Activated CD4-positive, alpha-beta memory T cell treated with anti-CD3 and anti-CD28 coated beads for 36 hours (primary cell): ENCODE measurements around the gene ARFGAP2. TPM values are rescaled to one million over a fixed set of nuclear protein-coding genes. Genes with fewer than 3 reads are reported as not detected.

Experiments used
- CTCF ChIA-PET: fragments of 350-600 bp; sonication (Branson Sonifier 250); formaldehyde crosslinking; loops from one replicate; lab custom pipeline; 2021; ENCODE audit warnings: antibody characterized with exemption, inconsistent platforms; lab: Charles Lee
- POLR2A ChIA-PET: fragments of 350-600 bp; sonication (Branson Sonifier 250); formaldehyde crosslinking; loops from one replicate; lab custom pipeline; 2021; ENCODE audit warnings: antibody characterized with exemption; lab: Charles Lee
- DNase-seq: peaks from one replicate; pipeline ENCODE4 v3.0.0-alpha.2; 2020
- H3K27ac Mint-ChIP-seq: one replicate; pipeline ENCODE4 v1.8.0; 2021; ENCODE audit warnings: mixed read lengths
- H3K27me3 Mint-ChIP-seq: one replicate; pipeline ENCODE4 v1.8.0; 2021; ENCODE audit warnings: mixed read lengths
- H3K36me3 Mint-ChIP-seq: one replicate; pipeline ENCODE4 v1.8.0; 2021; ENCODE audit warnings: mixed read lengths
- H3K4me1 Mint-ChIP-seq: one replicate; pipeline ENCODE4 v1.8.0; 2021; ENCODE audit warnings: low read depth, mixed read lengths
- H3K4me3 Mint-ChIP-seq: one replicate; pipeline ENCODE4 v1.8.0; 2021; ENCODE audit warnings: mild to moderate bottlenecking, mixed read lengths
- H3K9me3 Mint-ChIP-seq: one replicate; pipeline ENCODE4 v1.8.0; 2021; ENCODE audit warnings: mixed read lengths
- intact Hi-C: fragments of 100-400 bp; cut with micrococcal nuclease; formaldehyde crosslinking; loops from one replicate; pipeline ENCODE4 v1.15.1; 2023
- total RNA-seq, 2 experiments: library from RNA; stranded (reverse); gene quantifications; one replicate each; pipeline ENCODE4 v1.2.3, GENCODE V29; 2021

ARFGAP2 gene
- total RNA-seq, 2 experiments from 2014 or later, result 66.5 to 66.6 TPM

DNA sequence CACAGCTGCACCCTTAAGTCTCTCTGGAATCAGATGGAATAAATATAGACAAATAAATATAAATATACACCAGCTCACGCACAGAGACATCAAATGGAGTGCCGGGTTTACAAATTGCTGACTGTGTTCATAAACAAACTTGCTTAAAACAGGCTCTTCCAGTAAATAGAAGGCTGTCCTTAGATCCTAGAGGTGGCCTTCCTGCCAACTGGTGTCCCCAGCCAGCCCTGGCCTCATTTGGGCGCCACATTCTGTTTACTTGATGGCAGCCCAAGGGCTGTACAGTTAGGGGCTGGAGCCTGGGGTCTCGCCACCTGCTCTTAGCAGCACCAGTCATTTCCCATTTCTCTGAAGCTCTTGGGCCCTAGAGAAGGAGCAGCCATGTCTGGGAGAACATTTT, 20.8 kb downstream of the ARFGAP2 start:
- H3K27ac Mint-ChIP-seq, result no peak overlapping the region
- POLR2A ChIA-PET, result no interaction called here
- intact Hi-C loops, result no loop called here
- H3K36me3 Mint-ChIP-seq, result no peaks in the 10 kb centered on the region
- H3K27me3 Mint-ChIP-seq, result no peaks in the 10 kb centered on the region
- CTCF ChIA-PET, result interaction anchor here (0.9 to 1.3 kb wide), 2 partner anchors 10 to 261 kb away, joined by 3 to 4 read pairs; no protein-coding TSS in a partner anchor
- DNase-seq, result no peak
- H3K9me3 Mint-ChIP-seq, result no peaks in the 10 kb centered on the region
- H3K4me1 Mint-ChIP-seq, result peaks cover 26% of the 10 kb centered on the region
- no peak overlapping the region for H3K4me3 Mint-ChIP-seq

DNA sequence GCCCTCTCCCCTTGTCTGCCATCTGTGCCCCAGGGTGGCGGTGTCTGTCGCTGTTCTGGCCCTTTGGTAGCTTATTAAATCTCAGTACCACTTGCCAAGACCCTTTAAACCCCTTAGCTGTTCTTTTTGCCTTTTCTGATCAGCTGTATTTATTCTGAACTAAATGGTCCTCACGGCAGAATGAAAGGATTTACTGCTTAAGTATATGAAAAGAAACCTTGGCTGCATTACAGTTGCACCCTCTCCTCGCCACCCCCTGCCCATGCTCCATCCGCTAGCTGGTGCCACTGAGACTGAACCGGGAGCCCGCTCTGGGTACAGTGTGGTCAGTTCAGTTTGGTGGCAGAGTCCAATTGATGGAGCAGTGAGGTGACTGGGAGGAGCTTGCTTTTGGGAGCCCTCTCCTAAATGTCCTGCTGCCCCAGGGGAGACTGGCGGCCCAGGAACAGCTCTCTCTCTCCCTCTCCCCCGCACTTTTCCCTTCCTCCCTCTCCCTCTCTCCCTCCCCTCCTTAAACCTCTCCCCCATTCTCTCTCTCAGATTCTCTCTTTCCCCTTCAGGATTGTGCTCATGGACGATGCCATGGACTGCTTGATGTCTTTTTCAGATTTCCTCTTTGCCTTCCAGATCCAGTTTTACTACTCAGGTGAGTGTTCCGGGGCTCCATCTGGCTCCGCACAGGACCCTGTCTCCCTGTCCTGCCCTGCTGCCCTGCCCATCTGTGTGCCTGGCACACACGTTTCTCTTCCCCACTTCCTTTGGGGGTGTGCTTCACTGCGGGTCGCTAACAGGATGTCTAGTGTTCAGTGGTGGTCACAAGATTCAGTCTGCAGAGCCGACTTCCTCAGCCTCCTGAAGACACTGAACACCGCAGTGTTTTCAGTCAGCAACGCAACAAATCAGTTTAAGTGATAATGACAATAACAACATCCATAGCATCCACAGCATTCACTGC, 21.8 kb downstream of the ARFGAP2 start:
- Mint-ChIP-seq H3K27me3 (no peaks in the 10 kb centered on the region), H3K27ac (no peak overlapping the region), H3K4me1 (peaks cover 26% of the 10 kb centered on the region), H3K9me3 (no peaks in the 10 kb centered on the region), H3K4me3 (no peak overlapping the region), H3K36me3 (no peaks in the 10 kb centered on the region)
- intact Hi-C loops, result no loop called here
- ChIA-PET CTCF (interaction anchor here (0.6 to 3.9 kb wide), 9 partner anchors 8 to 274 kb away, joined by 3 to 44 read pairs (median 7); partner anchors contain the start of gene LRP4), POLR2A (interaction anchor here (1.1 kb wide), 1 partner anchor 17 kb away, joined by 3 read pairs; no protein-coding TSS in a partner anchor)
- peak; percentile 25 for DNase-seq

DNA sequence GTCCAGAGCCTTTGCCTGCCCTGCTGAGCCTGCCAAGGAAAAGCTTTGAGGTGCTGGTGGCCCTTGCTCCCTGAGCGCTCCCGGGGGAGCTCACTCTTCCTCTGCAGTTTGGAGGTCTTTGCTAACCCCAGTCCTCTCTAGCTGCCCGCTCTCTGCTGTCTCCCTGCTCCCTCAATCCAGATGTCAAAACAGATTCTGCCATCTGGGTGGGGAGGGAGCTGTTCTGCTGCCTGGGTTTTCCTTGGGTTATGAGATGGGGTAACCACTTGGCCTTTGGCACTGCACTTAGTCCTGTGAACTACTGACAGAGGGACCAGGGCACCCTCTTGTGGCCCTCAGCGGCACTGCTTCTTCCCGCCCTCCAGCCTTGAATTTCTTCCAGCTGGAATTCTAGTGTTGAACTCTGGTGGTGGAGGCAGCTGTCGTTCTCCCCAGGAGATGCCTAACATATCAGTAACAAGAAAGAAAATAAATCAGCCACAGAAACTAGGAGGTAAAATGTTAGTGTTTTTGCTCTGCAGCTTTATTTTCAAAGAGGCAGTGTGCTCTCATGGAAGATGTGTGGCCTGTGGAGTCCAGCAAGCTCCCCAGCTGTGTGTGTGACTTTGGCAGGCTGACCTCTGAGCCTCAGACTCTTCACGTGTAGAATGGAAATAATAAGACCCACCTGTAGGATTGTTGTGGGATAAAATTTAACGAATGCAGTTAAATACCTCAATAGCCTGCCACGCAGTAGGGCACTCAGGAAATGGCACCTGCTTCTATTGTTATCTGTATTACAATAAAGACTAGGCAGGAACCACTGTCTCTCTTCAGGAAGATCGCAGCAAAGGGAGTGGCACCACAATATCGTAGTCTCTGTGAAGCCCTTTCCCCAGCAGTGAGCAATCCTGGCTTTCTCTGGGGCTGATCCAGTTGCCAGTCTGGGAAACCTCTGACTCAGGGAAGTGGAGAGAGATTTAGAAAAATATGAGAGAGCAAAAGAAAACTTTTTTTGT, 23.4 kb downstream of the ARFGAP2 start:
- H3K27ac Mint-ChIP-seq, result no peak overlapping the region
- ChIA-PET CTCF (interaction anchor here (0.6 to 3.9 kb wide), 49 partner anchors 8 to 592 kb away, joined by 3 to 44 read pairs (median 5); partner anchors contain the start of genes ARFGAP2, CSTPP1 and LRP4), POLR2A (interaction anchor here (1.3 kb wide), 1 partner anchor 237 kb away, joined by 3 read pairs; no protein-coding TSS in a partner anchor)
- H3K27me3 Mint-ChIP-seq, result no peaks in the 10 kb centered on the region
- H3K9me3 Mint-ChIP-seq, result no peaks in the 10 kb centered on the region
- peak; percentile 73 for DNase-seq
- no peaks in the 10 kb centered on the region for H3K36me3 Mint-ChIP-seq
- no peak overlapping the region for H3K4me3 Mint-ChIP-seq
- peaks cover 26% of the 10 kb centered on the region for H3K4me1 Mint-ChIP-seq
- intact Hi-C loops, result loop anchor here (1.0 kb wide), 2 partner anchors 233 to 264 kb away; no protein-coding TSS in a partner anchor

DNA sequence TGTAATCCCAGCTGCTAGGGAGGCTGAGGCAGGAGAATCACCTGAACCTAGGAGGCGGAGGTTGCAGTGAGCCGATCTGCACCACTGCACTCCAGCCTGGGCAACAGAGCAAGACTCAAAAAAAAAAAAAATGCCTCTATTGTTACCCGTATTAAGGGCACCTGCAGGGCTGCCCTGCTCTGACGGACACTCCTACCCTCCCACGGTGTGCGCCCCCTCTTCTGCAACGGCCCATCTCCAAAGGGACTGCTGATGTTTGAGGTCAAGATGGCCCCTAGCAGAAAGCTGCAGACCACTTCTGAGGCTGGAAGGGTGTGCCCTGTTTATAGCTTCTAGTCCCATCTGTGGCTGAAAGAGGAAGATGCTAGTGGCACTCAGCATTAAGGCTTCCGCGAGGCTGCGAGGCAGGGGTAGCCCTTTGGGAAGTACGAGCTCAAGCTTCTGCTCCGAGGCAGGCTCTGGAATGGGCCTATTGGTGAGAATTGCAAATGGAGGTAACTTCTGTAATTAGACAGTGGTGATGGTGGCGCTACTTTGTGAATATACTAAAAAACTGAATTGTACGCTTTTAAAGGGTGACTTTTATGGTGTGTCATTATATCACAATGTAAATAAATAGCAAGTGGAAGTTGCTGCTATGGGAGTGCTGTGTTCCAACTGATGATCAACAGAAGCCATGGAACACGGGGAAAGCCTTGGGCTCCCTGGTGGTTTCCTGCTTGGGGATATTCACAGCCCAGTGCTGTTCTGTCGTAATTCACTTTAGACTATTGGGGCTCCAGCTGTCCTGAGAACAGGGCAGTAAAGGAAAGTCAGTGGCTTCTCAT, 24.3 kb downstream of the ARFGAP2 start:
- Mint-ChIP-seq H3K4me3 (no peak overlapping the region), H3K36me3 (no peaks in the 10 kb centered on the region), H3K9me3 (no peaks in the 10 kb centered on the region), H3K27me3 (no peaks in the 10 kb centered on the region), H3K4me1 (peaks cover 26% of the 10 kb centered on the region), H3K27ac (no peak overlapping the region)
- DNase-seq, result no peak
- intact Hi-C loops, result no loop called here
- ChIA-PET POLR2A (interaction anchor here (1.3 kb wide), 1 partner anchor 236 kb away, joined by 3 read pairs; no protein-coding TSS in a partner anchor), CTCF (interaction anchor here (0.9 to 3.9 kb wide), 38 partner anchors 9 to 276 kb away, joined by 3 to 44 read pairs (median 6); partner anchors contain the start of genes ARFGAP2, CSTPP1 and LRP4)

DNA sequence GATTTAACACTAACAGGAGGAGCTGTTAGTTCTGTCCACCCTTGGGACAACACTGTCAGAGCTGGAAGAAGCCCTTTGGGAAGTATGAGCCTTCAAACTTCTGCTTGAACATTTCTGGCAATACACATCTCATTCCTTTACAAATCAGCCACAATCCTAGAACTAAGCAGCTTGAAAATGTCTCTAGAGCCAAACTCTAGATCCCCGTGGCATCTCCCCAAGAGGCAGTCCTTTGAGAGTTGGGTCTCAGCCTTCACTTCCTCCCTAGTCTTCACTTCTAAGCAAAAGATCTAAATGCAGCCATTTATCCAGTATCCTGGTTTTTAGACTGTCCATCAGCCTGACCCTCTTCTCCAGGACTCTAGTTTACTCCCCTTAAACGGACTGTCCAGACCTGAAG, 26.9 kb downstream of the ARFGAP2 start:
- CTCF ChIA-PET, result no interaction called here

DNA sequence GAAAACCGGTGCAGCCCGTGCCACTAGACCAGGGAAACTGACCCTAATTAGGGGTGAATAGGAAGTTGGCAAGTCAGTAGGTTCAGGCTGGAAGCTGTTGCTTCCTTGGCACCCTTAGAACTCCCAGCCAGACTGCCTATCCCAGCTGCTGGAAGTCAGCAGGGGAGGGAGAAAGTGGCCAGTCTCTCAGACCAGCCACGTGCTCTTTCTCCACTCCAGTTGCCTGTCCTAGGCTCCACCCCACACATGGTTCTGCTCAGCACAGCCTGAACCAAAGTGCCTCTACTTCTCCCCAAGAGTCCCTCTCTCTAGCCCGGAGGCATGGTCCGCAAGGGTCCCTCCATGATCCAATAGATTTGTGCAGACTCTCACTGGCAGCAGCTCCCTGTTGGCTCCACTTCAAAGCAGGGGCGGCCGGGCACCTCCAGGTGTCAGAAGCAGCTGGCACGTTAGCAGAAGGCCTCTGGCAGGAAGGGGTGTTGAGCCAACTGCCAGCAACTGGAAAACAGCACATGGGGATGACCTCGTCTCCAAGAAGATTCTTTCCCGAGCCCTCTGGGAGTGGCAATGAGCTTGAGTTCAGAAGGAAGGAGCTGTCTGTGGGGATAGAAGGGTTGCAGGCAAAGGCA, 27.7 kb downstream of the ARFGAP2 start:
- POLR2A ChIA-PET, result no interaction called here
- H3K27me3 Mint-ChIP-seq, result no peaks in the 10 kb centered on the region
- intact Hi-C loops, result no loop called here

More for the DNA sequence above, 26.9 kb downstream of the ARFGAP2 start:
- H3K36me3 Mint-ChIP-seq, result no peaks in the 10 kb centered on the region
- DNase-seq, result no peak
- intact Hi-C loops, result no loop called here
- no peaks in the 10 kb centered on the region for H3K27me3 Mint-ChIP-seq
- POLR2A ChIA-PET, result no interaction called here
- H3K4me1 Mint-ChIP-seq, result peaks cover 16% of the 10 kb centered on the region
- H3K27ac Mint-ChIP-seq, result no peak overlapping the region
- H3K9me3 Mint-ChIP-seq, result no peaks in the 10 kb centered on the region
- H3K4me3 Mint-ChIP-seq, result no peak overlapping the region

DNA sequence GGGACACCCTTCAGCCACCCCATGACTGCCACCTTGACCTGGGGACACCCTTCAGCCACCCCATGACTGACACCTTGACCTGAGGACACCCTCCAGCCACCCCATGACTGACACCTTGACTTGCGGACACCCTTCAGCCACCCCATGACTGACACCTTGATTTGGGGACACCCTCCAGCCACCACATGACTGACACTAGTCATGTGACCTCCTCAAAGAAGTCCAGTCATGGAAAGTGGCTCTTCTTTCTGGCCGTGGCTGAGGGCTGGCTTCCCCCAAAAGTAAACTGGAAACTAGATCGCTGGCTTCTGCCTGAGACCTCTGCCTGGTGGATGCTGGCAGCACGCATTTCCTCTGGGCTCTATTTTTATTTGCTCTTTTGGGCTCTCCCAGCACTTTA, 28.4 kb downstream of the ARFGAP2 start:
- Mint-ChIP-seq H3K9me3 (no peaks in the 10 kb centered on the region), H3K4me3 (no peak overlapping the region), H3K4me1 (peaks cover 4% of the 10 kb centered on the region), H3K27ac (no peak overlapping the region), H3K36me3 (no peaks in the 10 kb centered on the region), H3K27me3 (no peaks in the 10 kb centered on the region)
- no peak for DNase-seq
- ChIA-PET POLR2A (no interaction called here), CTCF (no interaction called here)
- intact Hi-C loops, result no loop called here

More for the DNA sequence above, 27.7 kb downstream of the ARFGAP2 start:
- Mint-ChIP-seq H3K27ac (no peak overlapping the region), H3K4me1 (peaks cover 9% of the 10 kb centered on the region), H3K36me3 (no peaks in the 10 kb centered on the region), H3K4me3 (no peak overlapping the region), H3K9me3 (no peaks in the 10 kb centered on the region)
- no peak for DNase-seq
- CTCF ChIA-PET, result no interaction called here

DNA sequence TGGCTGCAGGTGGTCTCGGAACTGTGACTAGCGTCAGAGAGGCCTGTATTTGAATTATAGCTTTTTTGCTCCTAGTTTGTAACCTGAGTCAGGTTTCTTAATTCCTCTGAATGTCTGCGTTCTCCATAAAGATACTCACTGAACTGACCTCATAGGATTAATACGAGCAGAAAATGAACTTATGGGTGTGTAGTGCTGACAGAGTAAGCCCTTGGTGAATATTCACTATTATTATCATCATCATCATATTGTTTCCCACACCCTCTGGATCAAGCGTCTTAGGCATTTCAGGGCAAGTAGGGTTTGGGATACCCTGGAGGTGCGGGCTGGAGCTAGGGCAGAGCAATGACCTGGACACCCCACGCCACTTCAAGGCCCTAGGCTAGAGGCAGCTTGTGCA, 29.0 kb downstream of the ARFGAP2 start:
- CTCF ChIA-PET, result interaction anchor here (1.2 to 1.6 kb wide), 2 partner anchors 13 to 235 kb away, joined by 3 to 7 read pairs; no protein-coding TSS in a partner anchor
- H3K4me1 Mint-ChIP-seq, result no peaks in the 10 kb centered on the region
- H3K4me3 Mint-ChIP-seq, result no peak overlapping the region
- no peaks in the 10 kb centered on the region for H3K36me3 Mint-ChIP-seq
- H3K27me3 Mint-ChIP-seq, result no peaks in the 10 kb centered on the region
- POLR2A ChIA-PET, result no interaction called here
- intact Hi-C loops, result no loop called here
- H3K27ac Mint-ChIP-seq, result no peak overlapping the region
- no peak for DNase-seq
- no peaks in the 10 kb centered on the region for H3K9me3 Mint-ChIP-seq

DNA sequence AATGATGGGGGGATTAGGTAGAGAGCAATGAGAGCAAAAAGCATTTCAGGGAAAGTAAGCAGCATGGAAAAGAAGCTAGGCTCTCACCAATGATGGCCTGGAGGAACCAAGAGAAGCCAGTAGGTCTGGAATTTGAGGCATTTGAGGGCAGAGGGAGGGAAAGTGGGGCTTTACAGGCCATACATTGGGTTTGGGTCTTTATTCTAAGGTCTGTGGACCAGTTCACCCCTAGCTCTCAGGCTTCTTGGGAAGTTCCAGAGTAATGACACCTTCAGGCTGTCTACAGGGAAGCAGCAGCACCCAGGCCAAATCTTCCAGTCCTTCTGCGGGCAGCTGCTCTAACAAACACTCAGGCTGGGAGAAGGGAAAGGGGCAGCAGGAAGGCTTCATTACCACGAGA, 29.4 kb downstream of the ARFGAP2 start:
- no peaks in the 10 kb centered on the region for H3K9me3 Mint-ChIP-seq
- POLR2A ChIA-PET, result no interaction called here
- CTCF ChIA-PET, result interaction anchor here (1.2 to 1.6 kb wide), 2 partner anchors 14 to 234 kb away, joined by 3 to 7 read pairs; no protein-coding TSS in a partner anchor
- no peaks in the 10 kb centered on the region for H3K27me3 Mint-ChIP-seq
- no peak overlapping the region for H3K27ac Mint-ChIP-seq
- intact Hi-C loops, result no loop called here
- H3K4me1 Mint-ChIP-seq, result no peaks in the 10 kb centered on the region
- DNase-seq, result no peak
- H3K4me3 Mint-ChIP-seq, result no peak overlapping the region
- no peaks in the 10 kb centered on the region for H3K36me3 Mint-ChIP-seq

DNA sequence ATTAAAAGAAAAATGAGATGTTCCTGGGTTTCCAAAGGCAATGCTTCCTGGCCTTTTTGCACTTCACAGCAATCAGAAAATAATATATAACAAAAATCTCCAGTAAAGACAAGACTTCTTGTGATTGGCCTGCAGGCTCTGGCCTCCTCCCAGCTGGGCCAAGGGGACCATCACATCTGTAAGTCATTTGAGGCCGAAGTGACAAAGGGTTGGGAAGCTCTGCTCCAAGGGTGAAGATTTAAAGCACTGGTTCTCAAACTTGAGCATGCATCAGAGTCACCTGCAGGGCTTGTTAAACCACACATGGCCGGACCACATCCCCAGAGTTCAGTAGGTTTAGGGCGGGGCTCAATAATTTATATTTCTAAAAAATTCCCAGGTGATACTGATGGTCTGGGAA, 32.1 kb downstream of the ARFGAP2 start:
- no peaks in the 10 kb centered on the region for H3K4me1 Mint-ChIP-seq
- no peaks in the 10 kb centered on the region for H3K27me3 Mint-ChIP-seq
- intact Hi-C loops, result no loop called here
- H3K9me3 Mint-ChIP-seq, result no peaks in the 10 kb centered on the region
- H3K36me3 Mint-ChIP-seq, result no peaks in the 10 kb centered on the region
- DNase-seq, result no peak
- POLR2A ChIA-PET, result no interaction called here
- no peak overlapping the region for H3K27ac Mint-ChIP-seq
- CTCF ChIA-PET, result no interaction called here
- no peak overlapping the region for H3K4me3 Mint-ChIP-seq
